Neuronal stem cell (in vitro differentiated cells): ENCODE data around the gene SNAI1.

Experiments
- DNase-seq: peaks from one replicate; pipeline ENCODE4 v3.0.0-alpha.2; 2013; ENCODE audit warnings: low spot score
- H2AFZ ChIP-seq: one replicate; pipeline ENCODE4 v1.6.1; 2013; ENCODE audit warnings: mild to moderate bottlenecking, low read length, inconsistent platforms
- H2AK5ac ChIP-seq: 2 replicates; pipeline ENCODE4 v1.6.1; 2013; ENCODE audit warnings: low read depth, mild to moderate bottlenecking, inconsistent platforms, low read length, moderate library complexity, mixed read lengths
- H2BK120ac ChIP-seq: 2 replicates; pipeline ENCODE4 v1.6.1; 2013; ENCODE audit warnings: low read depth, mild to moderate bottlenecking, inconsistent platforms, low read length, moderate library complexity, mixed read lengths
- H2BK12ac ChIP-seq: one replicate; pipeline ENCODE4 v1.6.1; 2013; ENCODE audit warnings: low read length, inconsistent platforms
- H2BK15ac ChIP-seq: 2 replicates; pipeline ENCODE4 v1.6.1; 2013; ENCODE audit warnings: mild to moderate bottlenecking, low read length, inconsistent platforms, mixed read lengths
- H2BK5ac ChIP-seq: one replicate; pipeline ENCODE4 v1.6.1; 2013; ENCODE audit warnings: inconsistent platforms, mild to moderate bottlenecking, low read length, moderate library complexity
- H3K14ac ChIP-seq: one replicate; pipeline ENCODE4 v1.6.1; 2013; ENCODE audit warnings: low read length, inconsistent platforms
- H3K18ac ChIP-seq: 2 replicates; pipeline ENCODE4 v1.6.1; 2013; ENCODE audit warnings: low read length, inconsistent platforms
- H3K23ac ChIP-seq: 2 replicates; pipeline ENCODE4 v1.6.1; 2013; ENCODE audit warnings: low read depth, mild to moderate bottlenecking, mixed read lengths, low read length, inconsistent platforms; ENCODE audit not compliant: poor library complexity
- H3K27ac ChIP-seq: replicated peaks from 3 replicates; pipeline ENCODE4 v1.5.1; 2013; ENCODE audit warnings: low read length, inconsistent platforms
- H3K27me3 ChIP-seq, 3 experiments: 2 replicates each; pipeline ENCODE4 v1.6.1; 2013; ENCODE audit warnings: low read length in 3 of 3, mild to moderate bottlenecking in 2 of 3, inconsistent platforms in 1 of 3, low read depth in 1 of 3, mixed read lengths in 1 of 3, moderate library complexity in 1 of 3; ENCODE audit not compliant: control insufficient read depth in 3 of 3, insufficient read depth in 3 of 3
- H3K36me3 ChIP-seq, 2 donors: replicated peaks in 1 of 2; 2 replicates each; pipeline ENCODE4 v1.6.1; 2013; ENCODE audit warnings: low read length in 2 of 2; ENCODE audit not compliant: control insufficient read depth in 2 of 2, insufficient read depth in 2 of 2
- H3K4ac ChIP-seq: 2 replicates; pipeline ENCODE4 v1.6.1; 2013; ENCODE audit warnings: inconsistent platforms, mild to moderate bottlenecking, low read length, moderate library complexity
- H3K4me1 ChIP-seq, 2 donors: 1 replicate in 1 of 2; 2 replicates in 1 of 2; pipeline ENCODE4 v1.6.1; 2013; ENCODE audit warnings: low read length in 2 of 2, low read depth in 1 of 2; ENCODE audit not compliant: control insufficient read depth in 2 of 2, insufficient read depth in 1 of 2
- H3K4me2 ChIP-seq: one replicate; pipeline ENCODE4 v1.6.1; 2013; ENCODE audit warnings: mild to moderate bottlenecking, low read length, inconsistent platforms; ENCODE audit not compliant: insufficient read depth, poor library complexity, severe bottlenecking
- H3K4me3 ChIP-seq, 2 donors: 2 replicates each; pipeline ENCODE4 v1.5.1; 2013; ENCODE audit warnings: low read length in 2 of 2, mild to moderate bottlenecking in 2 of 2, inconsistent platforms in 1 of 2, moderate library complexity in 1 of 2
- H3K79me1 ChIP-seq: one replicate; pipeline ENCODE4 v1.6.1; 2013; ENCODE audit warnings: low read depth, mild to moderate bottlenecking, inconsistent platforms, low read length, moderate library complexity
- H3K9ac ChIP-seq: one replicate; pipeline ENCODE4 v1.6.1; 2013; ENCODE audit warnings: mild to moderate bottlenecking, low read depth, low read length, inconsistent platforms; ENCODE audit not compliant: poor library complexity
- H3K9me3 ChIP-seq, 2 donors: replicated peaks in 1 of 2; 2 replicates each; pipeline versions ENCODE3 to v1.6.1; 2013; ENCODE audit warnings: low read length in 2 of 2, mild to moderate bottlenecking in 2 of 2, inconsistent platforms in 1 of 2, low read depth in 1 of 2, mixed read lengths in 1 of 2, moderate library complexity in 1 of 2; ENCODE audit not compliant: control insufficient read depth in 2 of 2, insufficient read depth in 1 of 2
- H4K8ac ChIP-seq: one replicate; pipeline ENCODE4 v1.6.1; 2013; ENCODE audit warnings: low read depth, mild to moderate bottlenecking, inconsistent platforms, low read length, moderate library complexity
- H4K91ac ChIP-seq: one replicate; pipeline ENCODE4 v1.6.1; 2013; ENCODE audit warnings: low read length, low read depth, mild to moderate bottlenecking, inconsistent platforms; ENCODE audit not compliant: poor library complexity
- WGBS, 2 donors: extraction: QIAGEN DNeasy Blood & Tissue Kit; methylation state at CpG; one replicate each; pipeline ENCODE4 v1.1.7; 2013; ENCODE audit warnings: missing lambda C conversion rate in 2 of 2, mixed read lengths in 1 of 2; ENCODE audit not compliant: insufficient read length in 2 of 2, insufficient replicate concordance in 1 of 2; ENCODE audit errors: extremely low coverage in 2 of 2; 5-methylcytosine and 5-hydroxymethylcytosine counted together

Gene SNAI1

GRCh38 chr20:50026746-50027575 lies 44.2 kb downstream of the SNAI1 start:
- peak overlapping the region; percentile 44 for H3K18ac ChIP-seq
- no peak overlapping the region for H4K8ac ChIP-seq
- H3K4me2 ChIP-seq, result no peak overlapping the region
- no CpG with 5 or more reads among the region's 7 CpGs for WGBS, 2 donors
- H3K9me3 ChIP-seq, result no peaks in the 10 kb centered on the region
- peaks cover 2 to 15% of the 10 kb centered on the region in 2 donors for H3K4me1 ChIP-seq
- DNase-seq, result no peak
- H3K23ac ChIP-seq, result peak overlapping the region; percentile 68
- H3K4me3 ChIP-seq, result no peak overlapping the region
- no peaks in the 10 kb centered on the region for H3K36me3 ChIP-seq
- H3K79me1 ChIP-seq, result no peaks in the 10 kb centered on the region
- H2AFZ ChIP-seq, result no peak overlapping the region
- no peak overlapping the region for H3K9ac ChIP-seq
- no peak overlapping the region for H3K14ac ChIP-seq
- no peak overlapping the region for H3K4ac ChIP-seq
- no peak overlapping the region for H2BK12ac ChIP-seq
- no peak overlapping the region for H4K91ac ChIP-seq
- H2AK5ac ChIP-seq, result peak overlapping the region; percentile 79
- no peaks in the 10 kb centered on the region for H3K27me3 ChIP-seq
- H2BK120ac ChIP-seq, result peak overlapping the region; percentile 73
- no peak overlapping the region for H2BK15ac ChIP-seq
- no peak overlapping the region for H2BK5ac ChIP-seq
- H3K27ac ChIP-seq, result no peak overlapping the region

GRCh38 chr20:50027611-50028105 lies 44.9 kb downstream of the SNAI1 start:
- Histone ChIP-seq H2BK120ac (peak overlapping the region; percentile 73), H3K4me1 (peaks cover 2 to 15% of the 10 kb centered on the region in 2 donors), H3K27ac (no peak overlapping the region), H3K4me3 (no peak overlapping the region), H3K14ac (peak overlapping the region; percentile 40), H2AFZ (peak overlapping the region; percentile 34), H4K91ac (no peak overlapping the region), H3K27me3 (no peaks in the 10 kb centered on the region), H3K9me3 (peaks cover 0 to 2% of the 10 kb centered on the region in 2 donors), H3K4ac (no peak overlapping the region), H2AK5ac (peak overlapping the region; percentile 79), H3K4me2 (no peak overlapping the region), H2BK15ac (peak overlapping the region; percentile 56), H3K18ac (peak overlapping the region; percentile 80), H2BK5ac (no peak overlapping the region), H3K23ac (peak overlapping the region; percentile 68), H3K36me3 (no peaks in the 10 kb centered on the region), H2BK12ac (no peak overlapping the region), H4K8ac (no peak overlapping the region), H3K9ac (no peak overlapping the region), H3K79me1 (no peaks in the 10 kb centered on the region)
- no peak for DNase-seq
- no CpG with 5 or more reads among the region's 12 CpGs for WGBS, 2 donors

GRCh38 chr20:50029083-50029696 lies 46.4 kb downstream of the SNAI1 start:
- WGBS, 2 donors, result no CpG with 5 or more reads among the region's 15 CpGs
- Histone ChIP-seq H2BK5ac (peak overlapping the region; percentile 45), H2BK120ac (no peak overlapping the region), H3K14ac (peak overlapping the region; percentile 78), H4K8ac (no peak overlapping the region), H3K27ac (no peak overlapping the region), H2AFZ (no peak overlapping the region), H3K36me3 (no peaks in the 10 kb centered on the region), H3K4ac (no peak overlapping the region), H3K9me3 (peaks cover 0 to 2% of the 10 kb centered on the region in 2 donors), H3K9ac (no peak overlapping the region), H3K23ac (peak overlapping the region; percentile 23), H3K79me1 (no peaks in the 10 kb centered on the region), H3K4me1 (peaks cover 2 to 15% of the 10 kb centered on the region in 2 donors), H3K4me3 (no peak overlapping the region), H2BK15ac (peak overlapping the region; percentile 94), H2BK12ac (no peak overlapping the region), H4K91ac (peak overlapping the region; percentile 74), H3K4me2 (no peak overlapping the region), H3K18ac (peak overlapping the region; percentile 90), H3K27me3 (no peaks in the 10 kb centered on the region), H2AK5ac (peak overlapping the region; percentile 69)
- DNase-seq, result no peak
